Measurements from ENCODE around the gene GRIA2. TPM values are rescaled to one million over a fixed set of nuclear protein-coding genes. Genes with fewer than 3 reads are reported as not detected.
A peak's percentile ranks its signal among the peaks of the same experiment; 100 is the strongest.

GRIA2 gene
- total RNA-seq, 1 donor from 2014 or later, result 0.07 TPM

DNA sequence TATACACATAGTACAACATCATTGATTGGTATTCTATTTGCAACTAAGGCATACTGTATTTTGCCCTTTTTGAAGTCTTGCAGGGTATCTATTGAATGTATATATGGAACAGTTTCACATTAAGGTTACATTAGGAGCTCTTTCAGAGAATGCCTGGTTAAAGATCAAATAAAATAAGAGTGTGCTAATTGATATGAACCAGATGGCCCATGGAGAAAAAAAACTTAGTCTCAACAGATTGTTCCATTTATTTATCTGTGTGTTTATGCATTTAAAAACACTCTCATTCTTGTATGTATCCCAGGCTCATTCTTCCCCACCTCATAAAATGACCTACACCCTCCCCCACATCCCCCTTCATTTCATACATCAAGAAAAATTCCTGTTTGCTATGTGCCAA is 35.2 kb upstream of the GRIA2 start:
- Histone ChIP-seq H3K9me3 (ENCODE audit: low read depth) (no peaks in the 10 kb centered on the region), H3K27me3 (no peaks in the 10 kb centered on the region), H3K9ac (no peak overlapping the region), H3K4me2 (no peak overlapping the region), H3K4me3 (no peak overlapping the region), H3K4me1 (peaks cover 20% of the 10 kb centered on the region), H3F3A (ENCODE audit: low read depth) (no peaks in the 10 kb centered on the region), H3K79me2 (ENCODE audit: low read depth) (no peaks in the 10 kb centered on the region), H3K27ac (no peak overlapping the region), H3K36me3 (no peaks in the 10 kb centered on the region), H2AFZ (replicated peaks) (no peak overlapping the region), H4K20me1 (ENCODE audit: low read depth) (no peaks in the 10 kb centered on the region)
- no peak overlapping the region for H3K4me3 Mint-ChIP-seq
- peaks cover 3% of the 10 kb centered on the region for H3K4me1 Mint-ChIP-seq
- H3K36me3 Mint-ChIP-seq, result no peaks in the 10 kb centered on the region
- H3K27ac Mint-ChIP-seq, result no peak overlapping the region
- H3K9me3 Mint-ChIP-seq, result peaks cover 7% of the 10 kb centered on the region
- H3K27me3 Mint-ChIP-seq (ENCODE audit: insufficient read depth, low read depth), result no peaks in the 10 kb centered on the region
- TF ChIP-seq CTCF (IDR thresholded peaks at IDR 0.05) (no peak), EZH2 (IDR thresholded peaks at IDR 0.05) (no peak), EZH2phosphoT487 (IDR thresholded peaks at IDR 0.05) (no peak)
- DNase-seq (ENCODE audit: low spot score), result no peak

DNA sequence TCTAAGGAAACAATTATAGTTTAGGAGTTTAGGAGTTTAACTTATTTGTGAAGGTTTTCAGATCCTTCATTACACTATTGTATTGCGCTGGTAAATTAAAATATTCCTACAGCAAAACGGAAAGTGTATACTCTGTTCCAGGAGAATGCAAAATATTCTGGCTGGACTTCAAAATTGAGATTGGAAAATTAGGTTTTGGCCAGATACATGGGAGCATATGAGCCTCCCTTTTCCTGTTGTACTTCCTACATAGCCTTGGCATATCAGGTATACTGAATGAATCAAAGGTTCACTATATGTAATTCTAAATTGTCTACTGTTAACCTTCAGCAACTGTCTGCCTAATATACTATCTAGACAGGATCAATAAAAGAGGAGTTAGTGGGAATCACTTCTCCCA is 25.2 kb upstream of the GRIA2 start:
- H3K36me3 Mint-ChIP-seq, result no peaks in the 10 kb centered on the region

GRCh38 chr4:157196046-157196445 is 24.5 kb upstream of the GRIA2 start:
- H3K79me2 ChIP-seq (ENCODE audit: low read depth), result no peaks in the 10 kb centered on the region
- Mint-ChIP-seq H3K4me1 (no peaks in the 10 kb centered on the region), H3K27me3 (ENCODE audit: insufficient read depth, low read depth) (no peaks in the 10 kb centered on the region), H3K9me3 (no peaks in the 10 kb centered on the region), H3K4me3 (no peak overlapping the region), H3K36me3 (no peaks in the 10 kb centered on the region), H3K27ac (peak overlapping the region; percentile 5)
- TF ChIP-seq EZH2phosphoT487 (IDR thresholded peaks at IDR 0.05) (no peak), CTCF (IDR thresholded peaks at IDR 0.05) (no peak), EZH2 (IDR thresholded peaks at IDR 0.05) (no peak)
- no peaks in the 10 kb centered on the region for H3K4me1 ChIP-seq
- no peak overlapping the region for H3K4me2 ChIP-seq
- H3F3A ChIP-seq (ENCODE audit: low read depth), result no peaks in the 10 kb centered on the region
- no peaks in the 10 kb centered on the region for H3K9me3 ChIP-seq (ENCODE audit: low read depth)
- no peak overlapping the region for H3K4me3 ChIP-seq
- H3K27me3 ChIP-seq, result no peaks in the 10 kb centered on the region
- H4K20me1 ChIP-seq (ENCODE audit: low read depth), result no peaks in the 10 kb centered on the region
- peak overlapping the region; percentile 24 for H2AFZ ChIP-seq (replicated peaks)
- DNase-seq (ENCODE audit: low spot score), result no peak
- H3K9ac ChIP-seq, result no peak overlapping the region
- no peak overlapping the region for H3K27ac ChIP-seq
- no peaks in the 10 kb centered on the region for H3K36me3 ChIP-seq

More for the DNA sequence above, 25.2 kb upstream of the GRIA2 start:
- no peak for TF ChIP-seq EZH2phosphoT487 (IDR thresholded peaks at IDR 0.05)
- no peak for TF ChIP-seq CTCF (IDR thresholded peaks at IDR 0.05)
- TF ChIP-seq EZH2 (IDR thresholded peaks at IDR 0.05), result no peak
- Histone ChIP-seq H3F3A (ENCODE audit: low read depth) (no peaks in the 10 kb centered on the region), H3K79me2 (ENCODE audit: low read depth) (no peaks in the 10 kb centered on the region), H2AFZ (replicated peaks) (no peak overlapping the region), H3K27me3 (no peaks in the 10 kb centered on the region), H3K4me2 (no peak overlapping the region), H3K4me1 (no peaks in the 10 kb centered on the region), H3K36me3 (no peaks in the 10 kb centered on the region), H3K27ac (no peak overlapping the region), H4K20me1 (ENCODE audit: low read depth) (no peaks in the 10 kb centered on the region), H3K9ac (no peak overlapping the region), H3K4me3 (no peak overlapping the region), H3K9me3 (ENCODE audit: low read depth) (no peaks in the 10 kb centered on the region)
- no peaks in the 10 kb centered on the region for H3K9me3 Mint-ChIP-seq
- H3K27ac Mint-ChIP-seq, result no peak overlapping the region
- H3K27me3 Mint-ChIP-seq (ENCODE audit: insufficient read depth, low read depth), result no peaks in the 10 kb centered on the region
- DNase-seq (ENCODE audit: low spot score), result no peak
- H3K4me1 Mint-ChIP-seq, result no peaks in the 10 kb centered on the region
- H3K4me3 Mint-ChIP-seq, result no peak overlapping the region
